Kidney (tissue), 14 donors: ENCODE measurements around the gene SMURF1. TPM values are rescaled to one million over a fixed set of nuclear protein-coding genes. Genes with fewer than 3 reads are reported as not detected.
"Not testable (repeated sequence)": the region's sequence is repeated elsewhere in the genome, so short reads cannot be mapped to it uniquely, and the experiment has no call there.

Experiments used
- DNase-seq, 5 donors: peaks; one replicate each; pipeline ENCODE4 v3.0.0-alpha.2; 2013 to 2020
- FAIRE-seq: peaks from 2 replicates; lab custom pipeline; 2012; peaks lifted over from hg19 to GRCh38; lab: Jason Lieb, UNC
- H3K27ac ChIP-seq, 2 donors: one replicate each; pipeline ENCODE4 v1.7.0; 2013; ENCODE audit warnings: low read depth in 2 of 2, low read length in 2 of 2, inconsistent platforms in 1 of 2
- H3K27me3 ChIP-seq: one replicate; pipeline ENCODE4 v1.7.1; 2013; ENCODE audit warnings: low read length, inconsistent platforms; ENCODE audit not compliant: control insufficient read depth, insufficient read depth
- H3K36me3 ChIP-seq, 3 donors: one replicate each; pipeline versions ENCODE4 v1.7.0 to v1.7.1; 2013; ENCODE audit warnings: low read length in 3 of 3, control low read depth in 1 of 3, inconsistent platforms in 1 of 3; ENCODE audit not compliant: insufficient read depth in 3 of 3, control insufficient read depth in 2 of 3
- H3K4me1 ChIP-seq, 3 donors: one replicate each; pipeline versions ENCODE4 v1.7.0 to v1.7.1; 2013; ENCODE audit warnings: low read length in 3 of 3, inconsistent platforms in 1 of 3, low read depth in 1 of 3; ENCODE audit not compliant: control insufficient read depth in 2 of 3, insufficient read depth in 2 of 3
- H3K4me3 ChIP-seq, 3 donors: one replicate each; pipeline versions ENCODE4 v1.7.0 to v1.8.1; 2013; ENCODE audit warnings: low read length in 3 of 3, control low read depth in 1 of 3, inconsistent platforms in 1 of 3
- H3K9ac ChIP-seq, 3 donors: one replicate each; pipeline versions ENCODE4 v1.7.0 to v1.7.1; 2013; ENCODE audit warnings: low read length in 3 of 3, control low read depth in 1 of 3, inconsistent platforms in 1 of 3
- H3K9me3 ChIP-seq, 3 donors: one replicate each; pipeline versions ENCODE4 v1.7.0 to v1.7.1; 2013; ENCODE audit warnings: low read length in 3 of 3, control low read depth in 1 of 3, inconsistent platforms in 1 of 3; ENCODE audit not compliant: control insufficient read depth in 2 of 3, insufficient read depth in 1 of 3
- intact Hi-C: fragments of 100-400 bp; cut with DNase I; formaldehyde crosslinking; loops from one replicate; pipeline ENCODE4 v1.11.1; 2022
- polyA plus RNA-seq: library from polyadenylated mRNA; stranded (reverse); fragments of 350-450 nt; fragmentation: Illumina TruSeq; extraction: RNeasy Lipid Tissue Mini Kit (QIAGEN cat#74804); gene quantifications from one replicate; pipeline ENCODE4 v1.2.3, GENCODE V29; 2014; ENCODE audit warnings: low read depth, low replicate concordance; ENCODE audit not compliant: insufficient read depth
- total RNA-seq: library from RNA; stranded (reverse); fragmentation: NEBNext Ultra II Directional; extraction: Animal tissue kit (Norgen Biotek cat#: 25700); gene quantifications from one replicate; pipeline ENCODE4 v1.2.1, GENCODE V29; 2021
- TF ChIP-seq, protein P1 (sequence below): IDR thresholded peaks from 3 replicates; pipeline ENCODE4 v1.5.1; 2012; ENCODE audit warnings: mild to moderate bottlenecking, moderate library complexity, borderline replicate concordance; ENCODE audit not compliant: insufficient read depth; ENCODE audit errors: extremely low read depth
- donor health status: control.
- donor health status: control.
- donor health status: control.
- donor health status: control.
- donor health status: control.
- donor health status: DM: yes; HTN: yes; CAD: no.
- donor health status: Normal renal cell carcinoma (clear cell type).

Gene SMURF1
- total and polyA plus RNA-seq, 2 donors from 2014 or later = 6.3 to 29.8 TPM

DNA sequence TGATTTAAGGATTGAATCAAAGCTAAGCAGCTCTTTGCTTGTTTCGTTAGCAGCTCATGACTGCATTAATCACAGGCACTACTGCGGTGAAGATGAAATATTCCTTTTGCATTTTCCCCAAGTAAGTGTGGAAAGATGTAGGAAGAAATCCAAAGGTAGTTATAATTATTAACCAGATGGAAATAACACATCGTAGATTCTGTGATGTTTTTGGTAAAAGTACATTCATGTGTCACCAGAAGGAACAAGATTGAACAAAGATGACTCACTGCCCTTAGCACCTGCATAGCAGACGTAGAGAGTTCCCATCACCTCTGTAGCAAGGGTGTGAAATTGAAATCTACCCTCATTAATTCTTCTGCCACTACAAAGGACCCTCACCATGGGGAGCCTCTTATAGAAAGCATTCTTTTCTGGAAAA, 37.1 kb downstream of the SMURF1 start:
- Histone ChIP-seq H3K9me3 (no peaks in the 10 kb centered on the region), H3K27ac (peak overlapping the region; percentile 28 to 80), H3K9ac (no peak overlapping the region), H3K4me3 (no peak overlapping the region), H3K4me1 (peaks cover 0 to 25% (median 20%) of the 10 kb centered on the region in 3 donors), H3K27me3 (no peaks in the 10 kb centered on the region), H3K36me3 (no peaks in the 10 kb centered on the region)
- TF ChIP-seq, protein P1, sequence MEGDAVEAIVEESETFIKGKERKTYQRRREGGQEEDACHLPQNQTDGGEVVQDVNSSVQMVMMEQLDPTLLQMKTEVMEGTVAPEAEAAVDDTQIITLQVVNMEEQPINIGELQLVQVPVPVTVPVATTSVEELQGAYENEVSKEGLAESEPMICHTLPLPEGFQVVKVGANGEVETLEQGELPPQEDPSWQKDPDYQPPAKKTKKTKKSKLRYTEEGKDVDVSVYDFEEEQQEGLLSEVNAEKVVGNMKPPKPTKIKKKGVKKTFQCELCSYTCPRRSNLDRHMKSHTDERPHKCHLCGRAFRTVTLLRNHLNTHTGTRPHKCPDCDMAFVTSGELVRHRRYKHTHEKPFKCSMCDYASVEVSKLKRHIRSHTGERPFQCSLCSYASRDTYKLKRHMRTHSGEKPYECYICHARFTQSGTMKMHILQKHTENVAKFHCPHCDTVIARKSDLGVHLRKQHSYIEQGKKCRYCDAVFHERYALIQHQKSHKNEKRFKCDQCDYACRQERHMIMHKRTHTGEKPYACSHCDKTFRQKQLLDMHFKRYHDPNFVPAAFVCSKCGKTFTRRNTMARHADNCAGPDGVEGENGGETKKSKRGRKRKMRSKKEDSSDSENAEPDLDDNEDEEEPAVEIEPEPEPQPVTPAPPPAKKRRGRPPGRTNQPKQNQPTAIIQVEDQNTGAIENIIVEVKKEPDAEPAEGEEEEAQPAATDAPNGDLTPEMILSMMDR = no peak
- FAIRE-seq (no peak), DNase-seq (no peak)
- intact Hi-C loops = no loop called here

DNA sequence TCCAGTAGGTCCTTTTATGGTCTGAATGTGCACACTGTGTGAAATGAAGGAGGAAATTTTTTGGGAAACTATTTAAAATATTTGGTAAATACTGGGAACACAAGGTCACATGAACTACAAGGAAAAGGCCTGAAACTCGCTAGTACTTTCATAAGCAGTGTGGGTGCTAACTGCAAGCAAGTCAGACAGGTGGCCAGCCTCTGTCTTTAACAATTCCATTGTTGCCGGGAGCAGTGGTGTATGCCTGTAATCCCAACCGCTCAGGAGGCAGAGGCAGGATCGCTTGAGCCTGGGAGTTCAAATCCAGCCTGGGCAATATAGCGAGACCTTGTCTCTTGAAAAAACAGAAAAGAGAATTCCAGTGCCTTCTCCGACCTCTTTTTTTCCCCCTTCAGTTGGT, 37.5 kb downstream of the SMURF1 start:
- Histone ChIP-seq H3K9ac (no peak overlapping the region), H3K27ac (peak overlapping the region; percentile 28 to 80), H3K4me3 (peak overlapping the region in 1 of 3 donors; percentile 20), H3K36me3 (no peaks in the 10 kb centered on the region), H3K4me1 (peaks cover 0 to 21% (median 20%) of the 10 kb centered on the region in 3 donors), H3K27me3 (no peaks in the 10 kb centered on the region), H3K9me3 (no peaks in the 10 kb centered on the region)
- TF ChIP-seq, protein P1 = no peak
- no peak for FAIRE-seq
- DNase-seq = no peak
- intact Hi-C loops = no loop called here

DNA sequence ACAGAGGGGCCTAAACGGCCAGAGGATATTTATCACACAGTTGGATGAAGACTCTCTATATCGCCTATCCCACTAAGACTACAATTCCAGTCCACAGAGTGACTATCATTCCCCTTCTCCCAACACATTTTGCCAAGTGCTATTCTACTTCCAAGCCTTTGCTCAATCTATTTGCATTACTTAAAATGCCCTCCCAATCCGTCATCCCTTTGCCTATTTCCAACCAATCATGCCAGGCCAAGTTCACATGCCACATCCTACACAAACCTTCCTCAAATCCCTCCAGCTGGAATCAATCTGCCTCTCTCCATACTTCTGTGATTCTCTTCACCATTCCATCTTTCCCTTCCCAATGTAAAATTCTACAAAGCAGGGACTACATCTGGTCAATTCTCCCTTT, 38.2 kb downstream of the SMURF1 start:
- H3K4me1 ChIP-seq = peaks cover 0 to 21% (median 20%) of the 10 kb centered on the region in 3 donors
- no peaks in the 10 kb centered on the region for H3K36me3 ChIP-seq
- H3K27me3 ChIP-seq = no peaks in the 10 kb centered on the region
- H3K4me3 ChIP-seq = no peak overlapping the region
- FAIRE-seq (no peak), DNase-seq (no peak)
- intact Hi-C loops = no loop called here
- peak overlapping the region in 1 of 2 donors; percentile 76 for H3K27ac ChIP-seq
- no peak overlapping the region for H3K9ac ChIP-seq
- TF ChIP-seq, protein P1 = no peak
- no peaks in the 10 kb centered on the region for H3K9me3 ChIP-seq

DNA sequence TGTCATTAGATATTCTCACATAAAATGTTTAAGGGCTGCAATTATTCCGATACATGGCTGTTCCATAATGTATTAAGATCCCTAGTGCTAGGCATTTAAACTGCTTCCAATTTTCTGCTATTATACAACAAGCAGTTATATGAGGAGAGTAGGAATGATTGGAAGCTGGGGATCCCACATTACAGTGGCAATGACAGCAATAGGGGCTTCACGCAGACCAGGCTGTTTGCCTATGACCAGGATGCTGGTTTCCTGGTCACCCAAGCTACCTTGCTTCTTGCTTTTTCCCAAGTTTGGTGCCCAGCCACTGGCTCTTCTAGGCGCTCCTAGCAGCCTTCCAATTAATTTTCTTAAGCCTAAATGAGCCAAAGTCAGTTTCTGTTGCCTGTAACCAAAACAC, 39.3 kb downstream of the SMURF1 start:
- H3K4me1 ChIP-seq = peaks cover 0 to 20% (median 17%) of the 10 kb centered on the region in 3 donors
- H3K36me3 ChIP-seq = no peaks in the 10 kb centered on the region
- no peak overlapping the region for H3K4me3 ChIP-seq
- no peaks in the 10 kb centered on the region for H3K9me3 ChIP-seq
- TF ChIP-seq, protein P1 = no peak
- FAIRE-seq = no peak
- intact Hi-C loops = no loop called here
- no peak overlapping the region for H3K9ac ChIP-seq
- no peak overlapping the region for H3K27ac ChIP-seq
- no peak for DNase-seq
- no peaks in the 10 kb centered on the region for H3K27me3 ChIP-seq

DNA sequence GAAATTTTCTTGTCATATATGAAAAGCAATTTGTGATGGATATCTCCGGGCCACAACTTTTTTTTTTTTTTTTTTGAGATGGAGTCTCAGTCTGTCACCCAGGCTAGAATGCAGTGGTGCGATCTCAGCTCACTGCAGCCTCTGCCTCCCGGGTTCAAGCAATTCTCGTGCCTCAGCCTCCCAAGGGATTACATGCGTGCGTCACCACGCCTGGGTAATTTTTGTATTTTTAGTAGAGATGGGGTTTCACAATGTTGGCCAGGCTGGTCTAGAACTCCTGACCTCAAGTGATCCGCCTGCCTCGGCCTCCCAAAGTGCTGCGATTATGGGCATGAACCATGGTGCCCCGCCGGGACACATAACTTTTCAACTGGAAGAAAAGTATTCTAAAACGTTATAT, 40.1 kb downstream of the SMURF1 start:
- H3K4me3 ChIP-seq, H3K27ac ChIP-seq, H3K36me3 ChIP-seq, H3K9ac ChIP-seq, DNase-seq, FAIRE-seq, H3K9me3 ChIP-seq, H3K27me3 ChIP-seq, intact Hi-C loops: not testable (repeated sequence)
- peaks cover 0 to 21% (median 12%) of the 10 kb centered on the region in 3 donors for H3K4me1 ChIP-seq
